Measurements from ENCODE around the gene INSIG1.

DNA sequence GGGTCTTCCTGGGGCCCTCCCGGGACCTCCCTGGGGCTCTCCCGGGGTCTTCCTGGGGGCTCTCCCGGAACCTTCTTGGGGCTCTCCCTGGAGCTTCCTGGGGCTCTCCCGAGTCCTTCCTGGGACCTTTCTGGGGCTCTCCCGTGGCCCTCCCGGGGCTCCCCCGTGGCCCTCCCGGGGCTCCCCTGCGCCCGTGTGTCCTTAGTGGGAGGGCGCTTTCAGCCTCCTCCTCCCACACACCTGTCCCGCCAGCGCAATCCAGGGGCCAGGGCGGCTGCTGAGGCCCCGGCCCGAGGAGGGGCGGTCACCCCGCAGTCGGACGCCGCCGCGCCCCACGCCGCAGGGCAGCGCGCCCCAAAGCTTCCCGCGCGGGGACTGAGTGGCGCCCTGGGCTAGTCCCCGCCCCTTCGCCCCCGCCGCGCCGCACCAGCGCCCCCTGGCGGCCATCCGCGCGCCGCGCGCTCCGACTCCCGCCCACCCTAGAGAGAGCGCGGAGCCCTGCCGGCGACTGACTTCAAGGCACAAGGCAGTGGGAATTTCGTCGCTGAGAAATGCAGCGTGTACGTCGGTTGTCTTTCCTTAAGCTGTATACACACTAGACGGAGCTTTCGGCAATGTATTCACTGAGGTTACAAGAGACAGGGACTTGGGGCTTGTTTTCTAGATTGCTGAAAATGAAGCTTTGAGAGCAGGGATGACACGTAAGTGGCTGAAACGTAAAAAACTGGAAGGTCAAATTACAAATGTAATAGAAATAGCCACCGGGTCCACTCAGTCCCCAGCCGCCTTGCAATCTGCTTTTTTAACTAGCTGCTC is 47.1 kb downstream of the INSIG1 start:
- TF ChIP-seq, protein P1, sequence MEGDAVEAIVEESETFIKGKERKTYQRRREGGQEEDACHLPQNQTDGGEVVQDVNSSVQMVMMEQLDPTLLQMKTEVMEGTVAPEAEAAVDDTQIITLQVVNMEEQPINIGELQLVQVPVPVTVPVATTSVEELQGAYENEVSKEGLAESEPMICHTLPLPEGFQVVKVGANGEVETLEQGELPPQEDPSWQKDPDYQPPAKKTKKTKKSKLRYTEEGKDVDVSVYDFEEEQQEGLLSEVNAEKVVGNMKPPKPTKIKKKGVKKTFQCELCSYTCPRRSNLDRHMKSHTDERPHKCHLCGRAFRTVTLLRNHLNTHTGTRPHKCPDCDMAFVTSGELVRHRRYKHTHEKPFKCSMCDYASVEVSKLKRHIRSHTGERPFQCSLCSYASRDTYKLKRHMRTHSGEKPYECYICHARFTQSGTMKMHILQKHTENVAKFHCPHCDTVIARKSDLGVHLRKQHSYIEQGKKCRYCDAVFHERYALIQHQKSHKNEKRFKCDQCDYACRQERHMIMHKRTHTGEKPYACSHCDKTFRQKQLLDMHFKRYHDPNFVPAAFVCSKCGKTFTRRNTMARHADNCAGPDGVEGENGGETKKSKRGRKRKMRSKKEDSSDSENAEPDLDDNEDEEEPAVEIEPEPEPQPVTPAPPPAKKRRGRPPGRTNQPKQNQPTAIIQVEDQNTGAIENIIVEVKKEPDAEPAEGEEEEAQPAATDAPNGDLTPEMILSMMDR (IDR thresholded peaks at IDR 0.05) = peak; percentile 74 to 97 (median 93)
- no peak for TF ChIP-seq POLR2AphosphoS5 (IDR thresholded peaks at IDR 0.05; ENCODE audit: insufficient read depth in 1 of 2, low read depth in 1 of 2)
